Thoracic aorta (tissue), 2 donors: Measurements from ENCODE around the gene GPR143. TPM values are rescaled to one million over a fixed set of nuclear protein-coding genes. Genes with fewer than 3 reads are reported as not detected.

Experiments used
- ATAC-seq: fragments of 150-250 bp; one replicate; pipeline ENCODE4 v1.8.0; 2017; ENCODE audit warnings: low read depth; ENCODE audit not compliant: insufficient number of reproducible peaks, low FRiP score
- DNase-seq: peaks from one replicate; pipeline ENCODE4 v3.0.0-alpha.2; 2020; ENCODE audit warnings: low spot score
- H3K27ac ChIP-seq, 2 donors: fragments of 200-600 bp; sonication (generic); 1 replicate in 1 of 2; 2 replicates in 1 of 2; pipeline ENCODE4 v1.5.1; 2016; ENCODE audit warnings: mild to moderate bottlenecking in 2 of 2, moderate library complexity in 2 of 2
- H3K27me3 ChIP-seq: fragments of 200-600 bp; sonication (generic); replicated peaks from 2 replicates; pipeline ENCODE4 v1.6.0; 2016; ENCODE audit warnings: mild to moderate bottlenecking; ENCODE audit not compliant: insufficient read depth
- H3K36me3 ChIP-seq: fragments of 200-600 bp; sonication (generic); one replicate; pipeline ENCODE4 v1.5.1; 2016
- H3K4me1 ChIP-seq, 2 donors: fragments of 200-600 bp; sonication (generic); 1 replicate in 1 of 2; 2 replicates in 1 of 2; pipeline versions ENCODE4 v1.5.1 to v1.6.0; 2016; ENCODE audit warnings: low read depth in 2 of 2, mild to moderate bottlenecking in 1 of 2; ENCODE audit not compliant: control insufficient read depth in 1 of 2
- H3K4me3 ChIP-seq: fragments of 200-600 bp; sonication (generic); 2 replicates; pipeline ENCODE4 v1.5.1; 2016; ENCODE audit warnings: mild to moderate bottlenecking
- H3K9me3 ChIP-seq: fragments of 200-600 bp; sonication (generic); 2 replicates; pipeline ENCODE4 v1.5.1; 2016
- total RNA-seq, 2 donors: library from RNA; depleted of rRNA; stranded (reverse); fragments of >200 nt; gene quantifications; one replicate each; pipeline versions ENCODE4 v1.1.0 to v1.2.3, GENCODE V29; 2016
- TF ChIP-seq, protein P1 (sequence below): fragments of 200-600 bp; sonication (generic); IDR thresholded peaks from one replicate; pipeline ENCODE4 v1.5.1; 2019; ENCODE audit warnings: antibody characterized with exemption

GPR143 gene
- total RNA-seq, 2 donors from 2014 or later = 2.6 TPM; not detected in 1

DNA sequence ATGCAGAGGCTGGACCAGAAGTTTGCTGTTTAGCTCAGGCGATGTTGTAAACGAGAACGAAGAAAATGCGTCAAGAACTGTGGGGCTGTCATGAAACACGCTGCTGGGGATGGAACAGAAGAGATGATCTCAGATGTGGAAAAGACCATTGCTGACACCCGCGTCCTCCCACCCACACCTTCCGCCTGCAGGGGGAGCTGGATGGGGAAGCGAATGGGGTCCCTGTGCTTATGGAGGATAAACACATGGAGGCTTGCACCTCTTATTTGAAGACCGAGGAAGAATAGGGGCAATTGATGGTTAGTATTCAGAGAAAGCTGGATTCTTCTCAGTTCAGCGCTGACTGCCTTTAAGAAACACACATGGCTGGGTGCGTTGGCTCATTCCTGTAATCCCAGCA, 63.9 kb downstream of the GPR143 start:
- H3K27ac ChIP-seq = no peak overlapping the region
- H3K4me3 ChIP-seq = no peak overlapping the region
- no peaks in the 10 kb centered on the region for H3K4me1 ChIP-seq
- TF ChIP-seq, protein P1, sequence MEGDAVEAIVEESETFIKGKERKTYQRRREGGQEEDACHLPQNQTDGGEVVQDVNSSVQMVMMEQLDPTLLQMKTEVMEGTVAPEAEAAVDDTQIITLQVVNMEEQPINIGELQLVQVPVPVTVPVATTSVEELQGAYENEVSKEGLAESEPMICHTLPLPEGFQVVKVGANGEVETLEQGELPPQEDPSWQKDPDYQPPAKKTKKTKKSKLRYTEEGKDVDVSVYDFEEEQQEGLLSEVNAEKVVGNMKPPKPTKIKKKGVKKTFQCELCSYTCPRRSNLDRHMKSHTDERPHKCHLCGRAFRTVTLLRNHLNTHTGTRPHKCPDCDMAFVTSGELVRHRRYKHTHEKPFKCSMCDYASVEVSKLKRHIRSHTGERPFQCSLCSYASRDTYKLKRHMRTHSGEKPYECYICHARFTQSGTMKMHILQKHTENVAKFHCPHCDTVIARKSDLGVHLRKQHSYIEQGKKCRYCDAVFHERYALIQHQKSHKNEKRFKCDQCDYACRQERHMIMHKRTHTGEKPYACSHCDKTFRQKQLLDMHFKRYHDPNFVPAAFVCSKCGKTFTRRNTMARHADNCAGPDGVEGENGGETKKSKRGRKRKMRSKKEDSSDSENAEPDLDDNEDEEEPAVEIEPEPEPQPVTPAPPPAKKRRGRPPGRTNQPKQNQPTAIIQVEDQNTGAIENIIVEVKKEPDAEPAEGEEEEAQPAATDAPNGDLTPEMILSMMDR = no peak
- peaks cover 3% of the 10 kb centered on the region for H3K36me3 ChIP-seq
- ATAC-seq (no peak), DNase-seq (no peak)
- H3K9me3 ChIP-seq = no peaks in the 10 kb centered on the region
- no peaks in the 10 kb centered on the region for H3K27me3 ChIP-seq

DNA sequence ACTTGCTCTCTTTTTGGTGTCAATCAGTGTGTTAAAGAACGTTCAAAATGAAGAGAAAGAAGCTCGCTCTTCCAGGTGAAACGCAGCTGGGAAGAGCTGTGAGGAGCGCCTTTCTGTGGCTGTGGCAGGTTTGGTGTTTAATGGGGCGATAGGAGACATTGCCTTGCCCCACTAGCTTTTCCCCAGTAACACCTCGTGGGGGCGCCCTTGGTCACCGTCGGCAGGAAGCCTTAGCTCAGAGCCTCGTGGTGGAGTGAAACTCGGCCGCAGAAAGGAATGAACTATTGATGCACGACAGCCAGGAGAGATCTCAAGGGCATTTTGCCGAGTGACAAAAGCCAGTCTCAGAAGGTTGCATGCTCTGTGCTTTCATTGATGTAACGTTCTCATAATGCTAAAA, 65.1 kb downstream of the GPR143 start:
- Histone ChIP-seq H3K36me3 (peaks cover 3% of the 10 kb centered on the region), H3K4me1 (no peaks in the 10 kb centered on the region), H3K27me3 (no peaks in the 10 kb centered on the region), H3K4me3 (no peak overlapping the region), H3K9me3 (no peaks in the 10 kb centered on the region), H3K27ac (no peak overlapping the region)
- ATAC-seq = no peak
- TF ChIP-seq, protein P1 = no peak
- no peak for DNase-seq

DNA sequence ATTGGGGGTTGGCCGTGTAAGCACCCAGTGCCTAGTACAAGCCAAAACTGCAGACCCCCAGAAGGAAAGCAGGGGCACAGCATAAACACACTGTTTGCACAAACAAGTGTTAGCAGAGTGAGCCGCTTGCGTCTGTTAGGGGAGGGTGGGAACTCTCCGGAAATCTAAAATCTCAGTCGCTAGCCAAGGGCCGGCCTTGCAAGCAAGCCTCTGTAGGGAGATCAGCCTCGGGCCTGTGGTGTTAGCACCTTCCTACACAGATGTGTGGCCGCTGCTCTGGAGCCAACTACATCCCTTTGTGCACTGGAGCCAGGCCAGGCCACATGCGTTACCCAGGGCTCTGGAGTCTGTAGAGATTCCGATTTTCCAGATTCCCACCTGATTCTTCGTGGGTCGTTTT, 67.1 kb downstream of the GPR143 start:
- no peaks in the 10 kb centered on the region for H3K27me3 ChIP-seq
- ATAC-seq (no peak), DNase-seq (no peak)
- no peak overlapping the region for H3K27ac ChIP-seq
- no peaks in the 10 kb centered on the region for H3K4me1 ChIP-seq
- no peak overlapping the region for H3K4me3 ChIP-seq
- peaks cover 3% of the 10 kb centered on the region for H3K36me3 ChIP-seq
- TF ChIP-seq, protein P1 = no peak
- no peaks in the 10 kb centered on the region for H3K9me3 ChIP-seq

DNA sequence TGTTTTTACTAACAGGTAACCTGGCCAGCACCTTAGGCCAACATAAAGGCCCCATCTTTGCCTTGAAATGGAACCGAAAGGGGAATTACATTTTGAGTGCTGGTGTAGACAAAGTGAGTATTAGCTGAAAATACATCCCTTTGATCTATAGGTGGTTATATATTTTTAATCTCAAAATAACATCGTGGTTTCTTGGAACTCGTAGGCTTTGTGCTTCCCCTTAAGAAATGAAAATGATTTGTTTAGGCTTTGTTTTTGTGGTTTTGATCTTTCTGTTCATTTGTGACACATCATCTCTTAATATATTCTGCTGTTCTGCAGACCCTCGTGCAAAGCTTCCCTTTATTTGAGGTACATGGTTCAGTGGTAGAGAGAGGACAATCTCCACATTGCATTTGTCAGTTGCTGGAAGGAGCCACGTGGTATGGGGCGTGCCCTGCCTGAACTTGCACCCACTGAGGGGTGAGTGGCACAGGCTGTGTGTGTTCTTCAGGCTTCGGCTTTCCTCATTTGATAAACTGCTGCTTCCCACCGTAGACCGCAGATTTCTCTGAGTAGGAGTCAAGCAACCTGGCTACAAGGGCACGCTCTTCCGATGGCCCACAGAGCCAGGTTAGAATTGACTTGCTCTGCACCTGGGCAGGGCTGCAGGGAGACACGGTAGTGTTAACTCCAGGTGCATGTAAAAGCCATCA, 72.2 kb downstream of the GPR143 start:
- DNase-seq = no peak
- Histone ChIP-seq H3K4me1 (no peaks in the 10 kb centered on the region), H3K36me3 (peaks cover 15% of the 10 kb centered on the region), H3K4me3 (no peak overlapping the region), H3K27me3 (no peaks in the 10 kb centered on the region), H3K27ac (no peak overlapping the region), H3K9me3 (no peaks in the 10 kb centered on the region)
- TF ChIP-seq, protein P1 = no peak
- ATAC-seq = no peak

DNA sequence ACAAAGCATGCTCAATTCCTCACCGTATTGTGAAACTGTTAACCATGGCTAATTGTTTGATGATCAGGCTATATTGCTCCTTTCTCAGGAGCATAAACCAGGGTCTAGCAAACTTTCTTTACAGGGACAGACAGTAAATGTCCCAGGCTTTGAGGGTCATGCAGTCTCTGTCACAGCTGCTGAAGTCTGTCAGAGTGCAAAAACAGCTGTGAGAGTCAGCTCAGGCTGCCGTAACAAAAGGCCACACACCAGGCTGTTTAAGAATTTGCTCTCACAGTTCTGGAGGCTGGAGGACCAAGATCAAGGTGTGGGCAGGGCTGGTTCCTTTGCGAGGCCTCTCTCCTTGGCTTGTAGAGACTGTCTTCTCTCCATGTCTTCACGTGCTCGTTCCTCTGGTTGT, 75.6 kb downstream of the GPR143 start:
- no peaks in the 10 kb centered on the region for H3K4me1 ChIP-seq
- ATAC-seq = no peak

More for the DNA sequence above, 75.6 kb downstream of the GPR143 start:
- no peak for DNase-seq
- TF ChIP-seq, protein P1 = no peak
- H3K27me3 ChIP-seq = no peaks in the 10 kb centered on the region
- no peaks in the 10 kb centered on the region for H3K9me3 ChIP-seq
- H3K27ac ChIP-seq = no peak overlapping the region
- no peak overlapping the region for H3K4me3 ChIP-seq
- H3K36me3 ChIP-seq = peaks cover 15% of the 10 kb centered on the region
